DLD1 (cell line): ENCODE results near the gene OR10P1.
"Not testable (repeated sequence)": the region's sequence is repeated elsewhere in the genome, so short reads cannot be mapped to it uniquely, and the experiment has no call there.

Source experiments
- in situ Hi-C: cut with HindIII; loops from 2 replicates; pipeline ENCODE4 v1.10.0; 2017; ENCODE audit warnings: low sequenced_read_pairs

Gene OR10P1, protein sequence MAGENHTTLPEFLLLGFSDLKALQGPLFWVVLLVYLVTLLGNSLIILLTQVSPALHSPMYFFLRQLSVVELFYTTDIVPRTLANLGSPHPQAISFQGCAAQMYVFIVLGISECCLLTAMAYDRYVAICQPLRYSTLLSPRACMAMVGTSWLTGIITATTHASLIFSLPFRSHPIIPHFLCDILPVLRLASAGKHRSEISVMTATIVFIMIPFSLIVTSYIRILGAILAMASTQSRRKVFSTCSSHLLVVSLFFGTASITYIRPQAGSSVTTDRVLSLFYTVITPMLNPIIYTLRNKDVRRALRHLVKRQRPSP

DNA sequence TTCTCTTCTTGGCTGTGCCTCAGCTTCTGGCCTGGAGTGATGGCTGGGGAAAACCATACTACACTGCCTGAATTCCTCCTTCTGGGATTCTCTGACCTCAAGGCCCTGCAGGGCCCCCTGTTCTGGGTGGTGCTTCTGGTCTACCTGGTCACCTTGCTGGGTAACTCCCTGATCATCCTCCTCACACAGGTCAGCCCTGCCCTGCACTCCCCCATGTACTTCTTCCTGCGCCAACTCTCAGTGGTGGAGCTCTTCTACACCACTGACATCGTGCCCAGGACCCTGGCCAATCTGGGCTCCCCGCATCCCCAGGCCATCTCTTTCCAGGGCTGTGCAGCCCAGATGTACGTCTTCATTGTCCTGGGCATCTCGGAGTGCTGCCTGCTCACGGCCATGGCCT is at the start of gene OR10P1:
OR10P1 (plus strand) TSS at position 40 of the 400 bp plus-strand sequence; CDS start at position 40, 0 bp downstream.
- in situ Hi-C loops: no loop called here

DNA sequence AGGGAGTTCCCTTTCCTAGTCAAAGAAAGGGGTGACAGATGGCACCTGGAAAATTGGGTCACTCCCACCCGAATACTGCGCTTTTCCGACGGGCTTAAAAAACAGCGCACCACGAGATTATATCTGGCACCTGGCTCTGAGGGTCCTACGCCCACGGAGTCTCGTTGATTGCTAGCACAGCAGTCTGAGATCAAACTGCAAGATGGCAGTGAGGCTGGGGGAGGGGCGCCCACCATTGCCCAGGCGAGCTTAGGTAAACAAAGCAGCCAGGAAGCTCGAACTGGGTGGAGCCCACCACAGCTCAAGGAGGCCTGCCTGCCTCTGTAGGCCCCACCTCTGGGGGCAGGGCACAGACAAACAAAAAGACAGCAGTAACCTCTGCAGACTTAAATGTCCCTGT is 46.5 kb upstream of the OR10P1 start:
- in situ Hi-C loops: not testable (repeated sequence)

DNA sequence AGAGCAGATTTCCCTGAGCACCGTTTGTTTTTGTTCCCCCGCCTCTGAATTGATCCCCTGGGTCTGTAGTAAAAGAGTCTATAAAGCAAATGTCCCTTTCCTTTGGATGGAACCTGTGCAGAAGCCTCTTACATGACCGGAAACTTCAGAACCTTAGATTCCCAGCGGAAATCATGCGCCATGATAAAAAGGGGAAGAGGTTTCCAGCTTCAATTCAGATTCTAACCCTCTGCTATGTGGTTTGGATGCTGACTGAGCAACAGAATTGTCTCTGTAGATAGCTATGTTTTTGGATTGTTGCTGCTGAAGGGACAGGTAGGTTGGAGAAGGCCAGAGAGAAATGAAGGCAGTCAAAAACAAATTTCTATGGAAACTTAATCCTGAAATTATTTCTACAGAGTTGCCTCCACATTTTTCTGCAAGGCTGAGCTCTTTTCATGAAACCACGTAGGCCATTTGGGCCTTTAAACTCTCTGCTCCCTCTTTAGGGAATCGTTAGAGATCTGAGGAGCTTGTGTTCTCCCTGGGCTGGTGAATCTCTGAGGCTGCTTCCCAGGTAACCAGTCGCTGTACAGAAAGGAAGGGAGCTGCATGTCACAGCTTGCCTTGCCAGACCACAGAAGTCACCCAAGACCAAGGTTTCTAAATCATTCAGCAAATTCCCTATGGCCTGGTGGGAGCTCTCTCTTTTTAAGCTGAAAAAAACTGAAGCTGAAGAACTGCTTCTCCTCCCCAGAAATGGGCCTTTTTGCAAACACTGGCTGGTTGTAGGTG is 28.7 kb upstream of the OR10P1 start:
- in situ Hi-C loops: no loop called here

DNA sequence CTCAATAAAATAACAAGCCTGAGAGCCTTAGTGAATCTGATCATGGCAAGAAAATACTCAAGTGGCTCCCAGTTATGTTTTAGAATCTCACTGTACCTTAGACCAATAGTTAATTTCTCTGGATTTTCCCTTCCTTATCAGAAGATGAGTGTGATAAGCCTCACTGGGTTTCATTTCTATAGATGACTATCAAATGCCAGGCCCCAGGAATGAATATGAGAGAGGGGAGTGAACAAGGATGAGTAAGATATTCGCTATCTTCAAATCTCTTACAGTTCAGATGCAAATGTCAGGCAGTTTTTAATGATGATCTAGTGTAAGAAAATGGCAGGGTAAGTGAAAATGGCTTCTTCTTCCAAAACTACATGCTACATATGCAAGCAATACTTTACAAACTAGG is 26.1 kb upstream of the OR10P1 start:
- in situ Hi-C loops: no loop called here

DNA sequence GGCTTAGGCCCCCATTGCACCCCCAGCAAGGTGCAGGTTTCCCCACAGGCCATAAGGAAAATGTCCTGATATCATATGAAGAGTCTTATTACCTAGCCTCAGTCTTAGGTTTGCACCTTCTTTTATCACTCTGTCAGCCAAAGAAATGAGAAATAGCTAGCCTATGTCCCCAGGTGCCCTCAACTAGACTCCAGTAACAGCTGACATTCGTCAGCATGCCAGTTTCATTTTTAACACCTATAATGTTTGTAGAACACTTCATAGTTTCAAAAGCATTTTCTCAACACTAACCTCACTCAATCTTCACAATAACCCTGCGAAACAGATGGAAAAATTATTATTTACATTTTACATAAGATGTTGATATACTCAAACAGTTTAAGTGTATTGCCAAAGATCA is 24.0 kb upstream of the OR10P1 start:
- in situ Hi-C loops: no loop called here

DNA sequence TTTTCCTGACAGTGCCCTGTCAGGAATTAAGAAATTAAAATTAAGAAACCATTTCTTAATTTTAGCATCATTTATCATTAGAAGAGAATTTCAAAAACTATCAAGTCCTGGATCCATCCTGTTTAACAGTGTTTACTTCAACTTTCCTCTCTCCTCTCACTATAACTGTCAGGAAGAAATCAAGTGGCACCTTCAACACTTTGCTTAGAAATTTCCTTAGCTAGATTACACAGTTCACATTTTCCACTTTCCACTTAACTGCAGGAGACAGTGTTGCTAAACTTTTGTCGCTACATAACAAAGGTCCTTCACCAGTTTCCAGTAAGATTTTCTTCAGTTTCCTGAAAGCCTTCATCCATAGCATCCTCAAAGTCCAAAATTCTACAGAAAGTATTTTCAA is 21.9 kb upstream of the OR10P1 start:
- in situ Hi-C loops: no loop called here

DNA sequence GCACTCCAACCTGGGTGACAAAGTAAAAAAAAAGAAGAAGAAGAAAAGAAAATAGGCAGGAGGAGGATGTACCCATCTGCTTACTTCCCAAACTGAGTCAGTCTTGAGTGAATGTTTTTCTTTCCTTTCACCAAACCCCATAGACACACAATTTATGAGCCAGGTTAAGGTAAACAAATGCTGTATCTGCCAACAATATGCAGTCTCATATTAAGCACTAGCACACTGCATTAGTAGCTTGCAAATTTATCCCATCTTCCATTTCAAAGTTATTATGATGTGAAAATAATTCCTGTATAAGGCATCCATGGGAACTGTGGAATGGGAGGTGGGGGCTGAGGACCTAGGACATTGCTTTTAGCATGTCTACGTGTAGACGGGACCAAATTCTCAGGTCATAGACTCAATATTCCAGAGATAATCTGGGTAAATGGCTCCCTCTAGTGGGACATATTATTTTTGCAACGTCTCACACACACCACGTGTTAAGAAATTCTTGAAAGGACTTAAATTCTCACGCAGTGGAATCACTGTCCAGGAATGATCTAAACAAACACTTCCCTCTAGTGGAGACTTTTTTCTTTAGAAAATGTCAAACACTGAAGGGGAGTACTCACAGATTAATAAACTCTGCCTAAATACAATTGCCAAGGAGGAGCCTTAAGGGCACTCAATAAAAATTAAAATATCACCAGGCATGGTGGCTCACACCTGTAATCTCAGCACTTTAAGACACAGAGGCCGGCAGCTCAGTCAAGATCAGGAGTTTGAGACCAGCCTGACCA is 17.1 kb upstream of the OR10P1 start:
- in situ Hi-C loops: no loop called here

DNA sequence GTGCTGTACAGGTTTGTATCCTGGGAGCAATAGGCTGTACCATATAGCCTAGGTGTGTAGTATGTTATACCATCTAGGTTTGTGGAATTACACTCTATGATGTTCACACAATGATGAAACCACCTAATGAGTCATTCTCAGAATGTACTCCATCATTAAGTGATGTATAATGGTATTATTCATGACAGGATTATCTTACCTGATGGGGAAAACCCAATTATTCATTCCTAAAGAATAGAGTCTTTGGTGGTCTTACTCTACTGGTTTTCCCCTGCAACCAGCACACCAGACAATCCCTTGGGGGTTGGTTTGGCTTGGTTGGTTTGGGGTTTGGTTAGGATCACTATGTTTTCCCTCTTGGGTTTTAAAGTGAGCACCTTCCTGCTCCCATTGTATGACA is 12.6 kb upstream of the OR10P1 start:
- in situ Hi-C loops: no loop called here

DNA sequence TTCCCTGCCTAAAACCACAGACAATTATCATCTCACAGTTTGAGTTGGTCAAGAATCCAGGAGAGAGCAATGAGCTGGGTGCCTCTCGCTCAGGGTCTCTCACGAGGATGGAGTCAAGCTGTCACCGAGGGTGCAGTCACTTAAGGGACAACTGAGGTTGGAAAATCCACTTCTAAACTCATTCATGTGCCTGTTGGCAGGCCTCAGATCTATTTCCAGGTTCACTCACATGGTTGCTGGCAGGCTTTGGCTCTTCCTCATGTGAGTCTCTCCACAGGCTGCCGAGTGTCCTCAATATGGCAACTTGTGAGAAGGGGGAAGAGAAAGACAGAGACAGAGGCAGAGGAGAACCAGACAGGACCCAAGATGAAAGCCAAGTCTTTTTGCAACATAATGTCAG is 10.5 kb upstream of the OR10P1 start:
- in situ Hi-C loops: no loop called here

DNA sequence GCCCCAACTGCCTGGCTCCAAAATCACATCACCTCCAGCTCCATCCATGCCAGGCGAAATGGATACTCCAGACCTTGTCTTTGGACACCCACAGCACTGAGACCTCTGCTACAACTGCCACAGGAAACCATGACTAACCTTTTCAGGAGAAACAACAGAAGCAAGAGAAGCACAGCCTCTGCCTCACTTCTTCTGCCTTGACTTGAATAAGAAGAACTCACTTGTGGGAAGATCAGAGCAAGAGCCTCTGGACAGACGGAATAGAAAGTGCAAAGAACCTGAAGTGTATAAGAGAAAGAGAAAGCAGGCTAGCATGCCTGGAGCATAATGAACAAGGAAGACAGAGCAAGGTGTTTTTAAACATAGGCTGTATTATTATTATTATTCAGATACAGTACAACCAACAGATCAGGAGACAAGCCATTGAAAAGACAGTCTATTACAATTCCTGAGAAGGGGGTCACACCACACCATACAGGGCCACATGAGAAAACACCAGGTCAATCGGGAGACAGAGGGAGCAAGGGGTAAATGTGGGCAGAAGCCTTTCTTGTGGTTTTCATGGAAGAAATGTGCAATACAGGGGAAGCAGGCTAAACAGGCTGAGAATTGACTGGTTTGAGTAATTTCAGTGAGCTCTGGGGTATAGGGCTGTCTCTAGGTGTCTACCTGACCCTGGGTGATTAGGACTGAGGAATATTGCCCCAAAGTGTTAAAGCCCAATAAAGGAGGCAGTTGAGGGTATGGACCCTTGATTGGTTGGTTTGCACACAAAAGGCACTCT is 7.4 kb upstream of the OR10P1 start:
- in situ Hi-C loops: no loop called here

DNA sequence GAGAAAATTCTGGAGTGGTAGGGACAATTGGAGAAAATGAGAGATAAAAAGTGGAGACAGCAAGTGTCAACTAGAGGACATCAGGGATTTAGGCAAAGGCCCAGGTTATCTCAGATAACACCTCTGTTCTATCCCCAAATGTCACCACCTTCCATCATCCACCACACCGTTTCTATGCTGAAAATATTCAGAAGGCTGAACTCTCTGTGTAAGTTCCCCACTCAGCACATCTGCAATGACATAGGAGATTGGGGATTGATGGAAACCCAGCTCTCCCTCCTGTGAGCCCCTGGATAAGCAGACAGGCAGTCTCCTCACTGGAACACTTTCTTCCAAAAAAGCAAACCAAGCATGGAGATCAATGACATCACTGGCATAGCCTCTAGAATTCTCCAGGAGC is 5.6 kb upstream of the OR10P1 start:
- in situ Hi-C loops: no loop called here

DNA sequence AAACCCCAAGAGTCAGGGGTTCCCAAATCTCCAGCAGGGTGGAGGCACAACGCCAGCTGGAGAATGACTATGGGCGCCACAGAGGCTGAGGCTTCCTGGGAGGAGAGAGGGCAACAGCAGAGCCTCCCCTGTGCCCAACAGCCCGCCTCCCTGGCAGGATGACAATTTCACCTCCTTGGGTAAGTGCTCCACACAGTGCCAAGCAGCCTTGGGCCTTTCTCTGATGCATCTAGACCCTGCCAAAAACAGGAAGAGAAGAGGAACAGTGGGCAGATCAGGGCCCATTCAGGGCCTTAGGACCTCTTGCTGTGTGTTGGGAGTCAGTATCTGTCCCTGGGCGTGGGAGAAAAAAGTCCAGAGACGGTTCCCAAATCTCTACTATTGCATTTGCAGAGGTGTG is 5.0 kb upstream of the OR10P1 start:
- in situ Hi-C loops: no loop called here

DNA sequence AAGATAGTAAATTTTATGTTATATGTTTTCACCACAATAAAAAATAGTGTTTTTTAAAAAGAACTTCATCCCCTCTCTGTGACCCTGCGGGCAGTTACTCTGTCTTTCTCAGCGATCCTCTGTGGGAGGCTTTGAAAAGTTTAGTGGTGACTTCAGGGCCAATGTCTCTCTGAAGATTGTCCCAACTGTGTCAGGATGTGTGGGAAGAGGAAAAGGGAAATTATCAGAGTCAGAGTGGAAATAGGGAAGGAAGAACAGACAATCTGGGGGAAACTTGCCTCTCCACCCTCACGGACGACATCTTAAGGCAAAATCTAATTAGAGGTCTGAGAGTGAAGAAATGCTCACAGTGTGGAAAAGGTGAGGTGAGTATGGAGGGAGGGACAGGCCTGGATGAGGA is 3.5 kb upstream of the OR10P1 start:
- in situ Hi-C loops: no loop called here

DNA sequence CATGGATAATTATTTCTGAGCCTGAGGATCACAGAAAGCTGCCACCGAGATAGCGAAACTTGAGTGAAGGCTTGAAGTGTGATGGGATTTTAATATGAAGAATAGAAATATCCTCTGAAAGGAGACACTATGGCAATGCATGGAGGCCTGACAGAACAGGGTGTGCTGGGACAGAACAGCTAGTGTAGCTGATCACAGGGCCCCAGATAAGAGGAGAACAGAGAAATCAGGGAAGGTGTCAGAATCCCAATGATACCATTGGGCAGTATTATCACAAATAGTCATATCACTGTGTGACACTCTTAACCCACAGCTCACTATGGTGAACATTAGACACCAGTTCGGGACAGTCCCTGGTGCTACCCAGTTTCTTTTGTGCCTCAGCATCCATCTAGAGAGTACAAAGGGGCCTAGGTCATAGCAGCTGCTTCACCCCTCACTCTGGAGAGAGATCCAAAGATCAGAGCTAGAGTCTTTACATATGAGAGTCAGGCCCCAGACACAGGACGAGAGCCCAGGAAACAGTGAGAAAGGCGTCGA is 506 bp upstream of the OR10P1 start:
- in situ Hi-C loops: no loop called here

DNA sequence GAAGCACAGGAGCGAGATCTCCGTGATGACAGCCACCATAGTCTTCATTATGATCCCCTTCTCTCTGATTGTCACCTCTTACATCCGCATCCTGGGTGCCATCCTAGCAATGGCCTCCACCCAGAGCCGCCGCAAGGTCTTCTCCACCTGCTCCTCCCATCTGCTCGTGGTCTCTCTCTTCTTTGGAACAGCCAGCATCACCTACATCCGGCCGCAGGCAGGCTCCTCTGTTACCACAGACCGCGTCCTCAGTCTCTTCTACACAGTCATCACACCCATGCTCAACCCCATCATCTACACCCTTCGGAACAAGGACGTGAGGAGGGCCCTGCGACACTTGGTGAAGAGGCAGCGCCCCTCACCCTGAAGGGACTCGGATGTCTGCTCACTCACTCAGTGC is 775 bp downstream of the OR10P1 start:
- in situ Hi-C loops: no loop called here

DNA sequence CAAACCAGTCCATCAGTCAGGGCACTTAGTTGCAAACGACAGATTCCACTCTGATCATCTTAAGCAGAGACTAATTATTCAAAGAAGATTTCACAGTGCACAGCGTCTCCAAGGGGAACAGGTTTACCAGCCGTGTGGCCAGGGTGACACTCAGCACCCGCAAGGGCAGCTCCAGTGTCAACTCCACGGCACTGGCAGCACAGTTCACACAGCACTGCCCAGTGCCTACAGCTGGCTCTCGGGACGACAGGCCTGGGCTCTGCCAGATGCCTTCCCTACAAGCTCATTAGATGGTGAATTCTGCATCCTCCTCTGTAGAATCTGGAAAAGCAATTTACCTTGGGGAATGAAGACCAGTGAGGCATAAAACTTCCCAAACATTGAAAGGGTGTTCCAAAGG is 4.9 kb downstream of the OR10P1 start:
- in situ Hi-C loops: no loop called here

DNA sequence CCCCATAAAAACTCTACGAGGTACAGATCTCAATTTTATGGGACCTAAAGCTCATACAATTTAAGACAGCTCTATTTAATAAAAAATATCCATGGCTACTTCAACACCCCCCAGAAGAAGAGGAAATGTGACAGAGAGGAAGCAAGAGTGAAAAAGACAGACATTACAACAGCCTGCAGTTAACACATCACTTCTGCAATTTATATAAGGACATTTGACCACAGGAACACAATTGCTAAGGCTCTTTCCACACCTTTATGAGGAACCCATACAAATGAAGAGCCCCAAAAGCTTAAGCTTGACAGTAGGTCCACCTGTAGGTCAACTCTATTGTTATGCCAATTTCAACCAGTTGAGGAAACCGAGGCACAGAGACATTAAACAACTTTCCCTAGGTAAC is 5.6 kb downstream of the OR10P1 start:
- in situ Hi-C loops: no loop called here

DNA sequence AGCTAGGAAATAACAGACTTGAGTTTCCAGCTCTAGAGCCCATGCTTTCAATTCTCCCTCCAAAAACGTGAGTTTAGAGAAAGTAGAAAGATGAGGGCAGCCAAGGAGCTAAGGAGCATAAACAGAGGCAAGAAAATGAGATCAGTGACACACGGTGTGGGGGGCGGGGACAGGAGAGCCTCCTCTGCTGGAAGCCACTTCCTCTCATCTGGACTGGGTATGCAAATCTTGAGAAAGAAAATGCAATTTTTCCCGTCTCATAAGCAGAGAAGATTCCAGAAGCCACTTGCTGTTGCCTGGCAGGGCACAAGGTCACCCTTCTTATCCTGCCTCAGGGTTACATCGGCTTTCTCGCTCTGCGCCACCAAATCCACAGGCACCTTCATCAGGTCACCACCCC is 6.0 kb downstream of the OR10P1 start:
- in situ Hi-C loops: no loop called here

DNA sequence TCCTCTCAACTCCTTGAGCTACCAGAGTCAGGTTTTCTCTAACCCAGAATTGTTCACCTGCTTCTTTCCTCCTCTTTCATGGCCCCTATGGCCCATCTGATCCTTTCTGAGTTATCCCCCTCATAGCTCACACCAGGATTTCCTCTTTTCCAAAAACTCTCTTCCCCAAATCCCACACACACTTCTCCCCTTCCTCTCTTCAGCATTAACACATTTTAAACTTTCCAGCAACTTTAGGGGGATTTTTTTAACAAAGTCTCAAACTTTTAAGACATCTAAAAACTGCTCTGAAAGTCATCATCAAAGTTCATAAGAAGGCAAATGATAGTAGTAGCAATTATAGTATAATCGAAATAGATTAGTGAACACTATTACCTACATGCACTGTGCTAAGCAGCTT is 7.9 kb downstream of the OR10P1 start:
- in situ Hi-C loops: no loop called here

DNA sequence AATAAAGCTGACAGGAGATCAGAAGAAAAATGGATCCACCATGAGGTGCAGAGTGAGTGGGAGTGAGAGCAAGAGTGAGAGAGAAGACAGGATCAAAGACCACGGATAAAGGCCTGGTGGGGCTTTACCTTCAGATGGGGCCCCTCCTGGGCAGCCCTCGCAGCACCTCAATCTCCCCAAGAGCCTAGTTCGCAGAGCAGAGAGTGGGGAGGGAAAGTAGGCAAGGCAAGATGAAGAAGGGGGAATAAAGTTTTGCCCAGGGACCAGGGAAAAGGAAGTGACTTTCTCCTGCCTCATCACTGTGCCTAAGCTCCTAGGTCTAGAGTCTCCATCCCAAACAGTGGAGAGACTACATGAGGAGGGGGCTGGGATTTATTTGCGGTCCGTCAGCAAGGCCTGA is 10.3 kb downstream of the OR10P1 start:
- in situ Hi-C loops: no loop called here
